ENCODE results near the gene ASS1. TPM values are rescaled to one million over a fixed set of nuclear protein-coding genes. Genes with fewer than 3 reads are reported as not detected.

Gene ASS1
- total and polyA plus RNA-seq, 2 of the 13 experiments (the other 11 are each of a cell fraction or from before 2014, with no cell fraction given): 77.6 to 122 TPM

GRCh38 chr9:130433168-130433946 lies 11.4 kb upstream of the ASS1 start (continued):
- TF ChIP-seq, protein P1, sequence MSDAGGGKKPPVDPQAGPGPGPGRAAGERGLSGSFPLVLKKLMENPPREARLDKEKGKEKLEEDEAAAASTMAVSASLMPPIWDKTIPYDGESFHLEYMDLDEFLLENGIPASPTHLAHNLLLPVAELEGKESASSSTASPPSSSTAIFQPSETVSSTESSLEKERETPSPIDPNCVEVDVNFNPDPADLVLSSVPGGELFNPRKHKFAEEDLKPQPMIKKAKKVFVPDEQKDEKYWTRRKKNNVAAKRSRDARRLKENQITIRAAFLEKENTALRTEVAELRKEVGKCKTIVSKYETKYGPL (CRISPR knock-in tag; IDR thresholded peaks at IDR 0.05): no peak
- TF ChIP-seq ZEB1 (IDR thresholded peaks at IDR 0.05; ENCODE audit: insufficient replicate concordance, low read depth): no peak
- 0 out of 2 replicates have a peak, but pooled peaks have one; percentile 44 for TF ChIP-seq JUN (CRISPR knock-in tag; IDR thresholded peaks at IDR 0.05)
- no peak for TF ChIP-seq SUZ12 (IDR thresholded peaks at IDR 0.05; ENCODE audit: low read depth, low read length)
- TF ChIP-seq HOMEZ (CRISPR knock-in tag; IDR thresholded peaks at IDR 0.05; ENCODE audit: low read depth): no peak
- TF ChIP-seq, protein P2, sequence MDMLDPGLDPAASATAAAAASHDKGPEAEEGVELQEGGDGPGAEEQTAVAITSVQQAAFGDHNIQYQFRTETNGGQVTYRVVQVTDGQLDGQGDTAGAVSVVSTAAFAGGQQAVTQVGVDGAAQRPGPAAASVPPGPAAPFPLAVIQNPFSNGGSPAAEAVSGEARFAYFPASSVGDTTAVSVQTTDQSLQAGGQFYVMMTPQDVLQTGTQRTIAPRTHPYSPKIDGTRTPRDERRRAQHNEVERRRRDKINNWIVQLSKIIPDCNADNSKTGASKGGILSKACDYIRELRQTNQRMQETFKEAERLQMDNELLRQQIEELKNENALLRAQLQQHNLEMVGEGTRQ (IDR thresholded peaks at IDR 0.05; ENCODE audit: low read depth, low read length): no peak
- TF ChIP-seq, protein P2 (CRISPR knock-in tag; IDR thresholded peaks at IDR 0.05; ENCODE audit: borderline replicate concordance): no peak
- TF ChIP-seq, protein P3, sequence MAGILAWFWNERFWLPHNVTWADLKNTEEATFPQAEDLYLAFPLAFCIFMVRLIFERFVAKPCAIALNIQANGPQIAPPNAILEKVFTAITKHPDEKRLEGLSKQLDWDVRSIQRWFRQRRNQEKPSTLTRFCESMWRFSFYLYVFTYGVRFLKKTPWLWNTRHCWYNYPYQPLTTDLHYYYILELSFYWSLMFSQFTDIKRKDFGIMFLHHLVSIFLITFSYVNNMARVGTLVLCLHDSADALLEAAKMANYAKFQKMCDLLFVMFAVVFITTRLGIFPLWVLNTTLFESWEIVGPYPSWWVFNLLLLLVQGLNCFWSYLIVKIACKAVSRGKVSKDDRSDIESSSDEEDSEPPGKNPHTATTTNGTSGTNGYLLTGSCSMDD (CRISPR knock-in tag; IDR thresholded peaks at IDR 0.05): no peak
- peak; percentile 67; the same call in 1 of the 2 replicates for TF ChIP-seq ZNF747 (CRISPR knock-in tag; IDR thresholded peaks at IDR 0.05; ENCODE audit: borderline replicate concordance)
- TF ChIP-seq HDAC1 (CRISPR knock-in tag; IDR thresholded peaks at IDR 0.05): peak; percentile 84
- no peak for TF ChIP-seq ZNF383 (CRISPR knock-in tag; IDR thresholded peaks at IDR 0.05; ENCODE audit: borderline replicate concordance)
- no peak for TF ChIP-seq XRCC5 (optimal IDR thresholded peaks at IDR 0.05; ENCODE audit: low read length)
- TF ChIP-seq RCOR2 (CRISPR knock-in tag; IDR thresholded peaks at IDR 0.05): no peak
- TF ChIP-seq ZBTB10 (CRISPR knock-in tag; IDR thresholded peaks at IDR 0.05; ENCODE audit: borderline replicate concordance): no peak
- no peak for TF ChIP-seq ZNF354B (CRISPR knock-in tag; IDR thresholded peaks at IDR 0.05)
- TF ChIP-seq ARNT2 (CRISPR knock-in tag; IDR thresholded peaks at IDR 0.05; ENCODE audit: low read depth): peak; percentile 89
- TF ChIP-seq TGIF2 (CRISPR knock-in tag; IDR thresholded peaks at IDR 0.05): no peak
- no peak for TF ChIP-seq SNAPC2 (CRISPR knock-in tag; IDR thresholded peaks at IDR 0.05)
- TF ChIP-seq, protein P4, sequence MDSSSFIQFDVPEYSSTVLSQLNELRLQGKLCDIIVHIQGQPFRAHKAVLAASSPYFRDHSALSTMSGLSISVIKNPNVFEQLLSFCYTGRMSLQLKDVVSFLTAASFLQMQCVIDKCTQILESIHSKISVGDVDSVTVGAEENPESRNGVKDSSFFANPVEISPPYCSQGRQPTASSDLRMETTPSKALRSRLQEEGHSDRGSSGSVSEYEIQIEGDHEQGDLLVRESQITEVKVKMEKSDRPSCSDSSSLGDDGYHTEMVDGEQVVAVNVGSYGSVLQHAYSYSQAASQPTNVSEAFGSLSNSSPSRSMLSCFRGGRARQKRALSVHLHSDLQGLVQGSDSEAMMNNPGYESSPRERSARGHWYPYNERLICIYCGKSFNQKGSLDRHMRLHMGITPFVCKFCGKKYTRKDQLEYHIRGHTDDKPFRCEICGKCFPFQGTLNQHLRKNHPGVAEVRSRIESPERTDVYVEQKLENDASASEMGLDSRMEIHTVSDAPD (CRISPR knock-in tag; IDR thresholded peaks at IDR 0.05): no peak
- TF ChIP-seq TAF1 (CRISPR knock-in tag; IDR thresholded peaks at IDR 0.05): no peak; the same call in 1 of the 2 replicates

All from HepG2 (cell line).